Measurements from ENCODE around the gene ORAI1. TPM values are rescaled to one million over a fixed set of nuclear protein-coding genes. Genes with fewer than 3 reads are reported as not detected.
"Not testable (repeated sequence)": the region's sequence is repeated elsewhere in the genome, so short reads cannot be mapped to it uniquely, and the experiment has no call there.

Gene ORAI1
- total and polyA plus RNA-seq, 3 donors from 2014 or later, result 30.3 to 70.7 (median 46.8) TPM

DNA sequence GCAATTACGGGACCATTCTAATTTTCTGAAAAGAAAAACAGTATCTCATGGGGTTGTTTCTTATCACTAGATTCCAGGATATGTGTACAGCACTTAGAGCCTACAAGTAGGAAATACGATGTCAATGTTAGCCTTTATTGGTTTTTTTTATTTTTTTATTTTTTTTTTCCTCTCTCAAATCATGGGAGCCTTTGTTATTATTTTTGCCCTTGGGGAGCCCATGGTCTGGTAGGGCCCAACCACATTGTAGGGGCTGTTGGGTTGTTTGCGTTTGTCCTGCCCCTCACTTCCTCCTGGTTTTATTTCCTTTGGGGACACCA is 37.2 kb downstream of the ORAI1 start:
- WGBS, 2 donors, result 49 to 69% methylated on average over 3 of the region's 3 CpGs
- Histone ChIP-seq H3K27me3 (no peaks in the 10 kb centered on the region), H3K4me1 (no peaks in the 10 kb centered on the region), H3K36me3 (ENCODE audit: low read depth, missing control alignments) (no peaks in the 10 kb centered on the region), H3K4me3 (no peak overlapping the region), H3K27ac (no peak overlapping the region), H3K9me3 (no peaks in the 10 kb centered on the region)
- intact Hi-C loops (cut with DNase I; ENCODE audit: low total_unique reads), result no loop called here
- no peak for DNase-seq
- TF ChIP-seq, protein P1, sequence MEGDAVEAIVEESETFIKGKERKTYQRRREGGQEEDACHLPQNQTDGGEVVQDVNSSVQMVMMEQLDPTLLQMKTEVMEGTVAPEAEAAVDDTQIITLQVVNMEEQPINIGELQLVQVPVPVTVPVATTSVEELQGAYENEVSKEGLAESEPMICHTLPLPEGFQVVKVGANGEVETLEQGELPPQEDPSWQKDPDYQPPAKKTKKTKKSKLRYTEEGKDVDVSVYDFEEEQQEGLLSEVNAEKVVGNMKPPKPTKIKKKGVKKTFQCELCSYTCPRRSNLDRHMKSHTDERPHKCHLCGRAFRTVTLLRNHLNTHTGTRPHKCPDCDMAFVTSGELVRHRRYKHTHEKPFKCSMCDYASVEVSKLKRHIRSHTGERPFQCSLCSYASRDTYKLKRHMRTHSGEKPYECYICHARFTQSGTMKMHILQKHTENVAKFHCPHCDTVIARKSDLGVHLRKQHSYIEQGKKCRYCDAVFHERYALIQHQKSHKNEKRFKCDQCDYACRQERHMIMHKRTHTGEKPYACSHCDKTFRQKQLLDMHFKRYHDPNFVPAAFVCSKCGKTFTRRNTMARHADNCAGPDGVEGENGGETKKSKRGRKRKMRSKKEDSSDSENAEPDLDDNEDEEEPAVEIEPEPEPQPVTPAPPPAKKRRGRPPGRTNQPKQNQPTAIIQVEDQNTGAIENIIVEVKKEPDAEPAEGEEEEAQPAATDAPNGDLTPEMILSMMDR (IDR thresholded peaks at IDR 0.05), result no peak
- no peak for TF ChIP-seq POLR2A (IDR thresholded peaks at IDR 0.05)

DNA sequence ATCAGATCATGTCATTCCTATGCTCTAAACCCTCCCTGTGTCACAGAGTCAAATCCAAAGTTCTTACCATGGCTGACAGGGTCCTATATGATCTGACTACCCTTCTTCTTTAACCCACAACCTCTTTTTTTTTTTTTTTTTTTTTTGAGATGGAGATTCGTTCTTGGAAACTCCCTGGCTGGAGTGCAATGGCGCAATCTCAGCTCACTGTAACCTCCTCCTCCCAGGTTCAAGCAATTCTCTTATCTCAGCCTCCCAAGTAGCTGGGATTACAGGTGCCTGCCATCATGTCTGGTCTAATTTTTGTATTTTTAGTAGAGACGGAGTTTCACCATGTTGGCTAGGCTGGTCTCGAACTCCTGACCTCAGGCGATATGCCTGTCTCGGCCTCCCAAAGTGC is 40.5 kb downstream of the ORAI1 start:
- H3K27me3 ChIP-seq; H3K9me3 ChIP-seq; H3K4me3 ChIP-seq; DNase-seq; H3K4me1 ChIP-seq; intact Hi-C loops (cut with DNase I; ENCODE audit: low total_unique reads); H3K27ac ChIP-seq; H3K36me3 ChIP-seq (ENCODE audit: low read depth, missing control alignments): not testable (repeated sequence)
- 79 to 82% methylated on average over 6 of the region's 6 CpGs for WGBS, 2 donors

DNA sequence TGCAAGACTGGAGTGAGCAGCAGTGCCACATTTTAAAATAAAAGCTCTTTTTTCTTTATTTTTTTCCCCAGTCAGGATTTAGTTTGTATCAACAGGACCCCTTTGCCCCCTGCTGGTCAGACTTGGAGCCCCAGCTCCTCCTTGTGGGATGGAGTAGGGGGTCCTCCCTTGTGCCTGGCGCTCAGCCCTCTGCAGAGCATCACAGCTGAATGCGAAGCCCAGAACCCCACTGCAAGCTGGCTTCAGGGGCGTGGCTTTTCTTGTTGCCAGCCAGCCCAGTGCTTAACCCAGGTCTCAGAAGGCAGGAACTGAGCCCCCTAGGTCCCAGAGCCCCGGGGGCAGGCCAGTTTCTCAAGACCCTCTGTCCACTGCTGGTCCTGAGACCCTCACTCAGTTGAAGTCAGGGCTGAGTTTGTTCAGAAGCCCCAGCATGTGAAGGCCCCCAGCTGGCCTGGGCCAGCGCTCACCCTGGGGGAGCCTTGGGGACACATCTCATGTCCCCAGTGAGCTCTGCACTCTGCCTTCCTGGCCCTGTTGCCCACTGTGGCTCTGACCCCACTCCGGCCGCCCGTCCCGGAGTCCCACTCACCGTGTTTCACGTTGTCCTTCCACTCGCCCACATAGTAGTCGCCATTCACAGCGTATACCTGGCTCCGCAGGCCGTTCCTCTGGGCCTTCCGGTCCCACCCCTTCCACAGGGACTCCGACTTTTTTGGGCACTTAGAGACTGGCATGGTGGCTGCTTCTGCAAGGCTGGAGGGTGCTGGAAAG is 42.6 kb downstream of the ORAI1 start:
- intact Hi-C loops (cut with DNase I; ENCODE audit: low total_unique reads), result no loop called here
- 82 to 84% methylated on average over 17 to 18 of the region's 18 CpGs for WGBS, 2 donors

DNA sequence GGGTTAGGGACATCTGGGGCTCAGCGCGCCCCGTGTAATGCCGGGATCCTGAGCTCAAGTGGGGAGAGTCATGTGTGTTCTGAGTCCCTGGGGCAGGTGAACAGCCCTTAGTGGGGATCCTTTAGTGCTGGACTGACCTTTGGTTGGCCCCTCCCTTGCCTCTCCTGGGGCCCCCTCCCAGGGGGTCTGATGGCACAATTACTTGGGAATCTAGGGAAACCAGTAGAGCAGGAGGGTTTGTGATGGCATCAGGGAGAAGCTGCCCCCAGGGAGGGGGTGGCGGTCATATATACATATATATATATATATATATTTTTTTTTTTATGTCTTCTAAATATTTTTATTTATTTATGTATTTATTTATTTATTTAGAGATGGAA is 43.2 kb downstream of the ORAI1 start, which contains the start of gene MORN3:
Gene MORN3 (minus strand): TSS at position 134 of the 380 bp plus-strand sequence. CDS start 171 bp downstream, outside the sequence.
- no peak within 1 kb of the TSS for H3K4me3 ChIP-seq
- DNase-seq, result no peak
- WGBS, 2 donors, result 93 to 97% methylated on average over 5 of the region's 5 CpGs
- no peaks in the 10 kb centered on the region for H3K9me3 ChIP-seq
- H3K27ac ChIP-seq, result no peak within 1 kb of the TSS
- intact Hi-C loops (cut with DNase I; ENCODE audit: low total_unique reads), result no loop called here
- no peak for TF ChIP-seq POLR2A (IDR thresholded peaks at IDR 0.05)
- TF ChIP-seq, protein P1 (IDR thresholded peaks at IDR 0.05), result no peak
- H3K4me1 ChIP-seq, result peaks cover 7% of the 10 kb centered on the region
- no peaks in the 10 kb centered on the region for H3K27me3 ChIP-seq
- no peaks in the 10 kb centered on the region for H3K36me3 ChIP-seq (ENCODE audit: low read depth, missing control alignments)

More for the DNA sequence above, 42.6 kb downstream of the ORAI1 start:
- Histone ChIP-seq H3K9me3 (no peaks in the 10 kb centered on the region), H3K4me1 (peaks cover 7% of the 10 kb centered on the region), H3K36me3 (ENCODE audit: low read depth, missing control alignments) (no peaks in the 10 kb centered on the region), H3K27ac (no peak overlapping the region), H3K4me3 (no peak overlapping the region), H3K27me3 (no peaks in the 10 kb centered on the region)
- TF ChIP-seq, protein P1 (IDR thresholded peaks at IDR 0.05), result peak; percentile 51 to 71 (median 53)
- no peak for TF ChIP-seq POLR2A (IDR thresholded peaks at IDR 0.05)
- peak; percentile 64 for DNase-seq

DNA sequence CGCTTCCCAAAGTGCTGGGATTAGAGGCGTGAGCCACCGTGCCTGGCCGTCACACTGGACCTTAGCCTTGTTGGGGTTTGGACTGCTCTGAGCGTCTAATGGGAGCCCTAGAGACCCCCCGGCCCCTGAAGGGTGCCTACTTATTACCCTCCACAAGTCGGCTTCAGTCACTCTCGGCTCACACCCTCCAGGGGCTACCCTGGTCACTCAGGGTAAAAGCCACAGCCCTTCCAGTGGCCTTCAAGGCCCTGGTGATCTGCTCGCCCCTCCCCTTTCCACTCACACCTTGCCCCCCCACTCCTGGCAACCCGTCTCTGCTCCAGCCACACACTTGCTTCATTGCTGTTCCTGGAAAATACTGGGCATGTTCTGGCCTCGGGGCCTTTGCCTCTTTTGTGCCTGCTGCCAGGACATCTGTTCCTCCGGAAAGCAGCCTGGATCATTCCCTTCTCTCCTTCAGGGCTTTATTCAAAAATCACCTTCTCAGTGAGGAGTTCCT is 46.7 kb downstream of the ORAI1 start:
- Histone ChIP-seq H3K36me3 (ENCODE audit: low read depth, missing control alignments) (no peaks in the 10 kb centered on the region), H3K4me1 (peaks cover 7% of the 10 kb centered on the region), H3K27me3 (no peaks in the 10 kb centered on the region), H3K9me3 (no peaks in the 10 kb centered on the region), H3K27ac (no peak overlapping the region), H3K4me3 (peak overlapping the region in 1 of 2 donors; percentile 54)
- TF ChIP-seq POLR2A (IDR thresholded peaks at IDR 0.05), result no peak
- TF ChIP-seq, protein P1 (IDR thresholded peaks at IDR 0.05), result no peak
- 34 to 38% methylated on average over 10 to 12 of the region's 12 CpGs for WGBS, 2 donors
- peak; percentile 28 for DNase-seq
- intact Hi-C loops (cut with DNase I; ENCODE audit: low total_unique reads), result no loop called here

All from testis (tissue), 3 donors.